ENCODE results near the gene RECQL5.

Gene RECQL5

DNA sequence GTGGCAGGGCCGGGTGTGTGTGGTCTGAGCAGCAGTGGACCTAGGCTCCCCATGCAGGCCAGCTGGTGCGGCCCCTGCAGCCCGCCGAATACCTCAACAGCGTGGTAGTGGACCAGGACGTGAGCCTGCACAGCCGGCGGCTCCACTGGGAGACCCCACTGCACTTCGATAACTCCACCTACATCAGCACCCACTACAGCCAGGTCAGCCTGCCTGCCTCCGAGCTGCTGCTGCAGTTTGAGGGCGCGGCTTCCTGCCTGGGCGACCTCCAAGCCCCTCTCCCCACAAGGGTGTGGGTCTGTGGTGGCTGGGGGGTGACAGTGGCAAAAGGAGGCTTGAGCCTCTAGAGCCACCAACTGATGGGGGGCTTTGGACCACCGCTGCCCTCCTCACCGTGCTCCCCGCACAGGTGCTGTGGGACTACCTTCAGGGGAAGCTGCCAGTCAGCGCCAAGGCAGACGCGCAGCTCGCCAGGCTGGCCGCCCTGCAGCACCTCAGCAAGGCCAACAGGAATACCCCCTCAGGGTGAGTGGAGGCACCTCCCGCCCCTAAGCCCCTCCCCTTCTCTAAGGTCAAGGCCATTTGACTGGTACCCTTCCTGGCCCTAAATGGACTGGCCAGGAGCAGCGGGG lies 42.1 kb downstream of the RECQL5 start:
- DNase-seq (ENCODE audit: low spot score): no peak
- TF ChIP-seq, protein P1, sequence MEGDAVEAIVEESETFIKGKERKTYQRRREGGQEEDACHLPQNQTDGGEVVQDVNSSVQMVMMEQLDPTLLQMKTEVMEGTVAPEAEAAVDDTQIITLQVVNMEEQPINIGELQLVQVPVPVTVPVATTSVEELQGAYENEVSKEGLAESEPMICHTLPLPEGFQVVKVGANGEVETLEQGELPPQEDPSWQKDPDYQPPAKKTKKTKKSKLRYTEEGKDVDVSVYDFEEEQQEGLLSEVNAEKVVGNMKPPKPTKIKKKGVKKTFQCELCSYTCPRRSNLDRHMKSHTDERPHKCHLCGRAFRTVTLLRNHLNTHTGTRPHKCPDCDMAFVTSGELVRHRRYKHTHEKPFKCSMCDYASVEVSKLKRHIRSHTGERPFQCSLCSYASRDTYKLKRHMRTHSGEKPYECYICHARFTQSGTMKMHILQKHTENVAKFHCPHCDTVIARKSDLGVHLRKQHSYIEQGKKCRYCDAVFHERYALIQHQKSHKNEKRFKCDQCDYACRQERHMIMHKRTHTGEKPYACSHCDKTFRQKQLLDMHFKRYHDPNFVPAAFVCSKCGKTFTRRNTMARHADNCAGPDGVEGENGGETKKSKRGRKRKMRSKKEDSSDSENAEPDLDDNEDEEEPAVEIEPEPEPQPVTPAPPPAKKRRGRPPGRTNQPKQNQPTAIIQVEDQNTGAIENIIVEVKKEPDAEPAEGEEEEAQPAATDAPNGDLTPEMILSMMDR (IDR thresholded peaks at IDR 0.05): no peak
- H3K4me3 ChIP-seq: no peak overlapping the region
- H3K27ac ChIP-seq: no peak overlapping the region

DNA sequence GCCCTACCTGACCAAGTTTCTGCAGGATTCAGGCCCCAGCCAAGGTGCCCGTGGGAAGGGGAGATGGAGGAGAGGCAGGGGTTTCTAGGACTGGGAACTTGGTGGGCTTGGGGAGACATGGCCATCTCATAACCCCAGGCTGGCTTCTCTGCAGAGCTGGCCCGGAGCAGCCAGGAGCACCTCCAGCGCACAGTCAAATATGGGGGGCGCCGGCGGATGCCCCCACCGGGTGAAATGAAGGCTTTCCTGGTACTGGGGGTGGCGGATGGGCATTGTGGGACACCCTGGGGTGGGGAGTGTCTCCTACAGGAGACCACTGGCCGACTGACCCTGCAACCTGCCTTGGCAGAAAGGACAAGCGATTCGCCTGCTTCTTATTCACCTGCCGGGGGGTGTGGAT lies 42.9 kb downstream of the RECQL5 start:
- no peak overlapping the region for H3K27ac ChIP-seq
- TF ChIP-seq, protein P1 (IDR thresholded peaks at IDR 0.05): no peak
- DNase-seq (ENCODE audit: low spot score): no peak
- no peak overlapping the region for H3K4me3 ChIP-seq

DNA sequence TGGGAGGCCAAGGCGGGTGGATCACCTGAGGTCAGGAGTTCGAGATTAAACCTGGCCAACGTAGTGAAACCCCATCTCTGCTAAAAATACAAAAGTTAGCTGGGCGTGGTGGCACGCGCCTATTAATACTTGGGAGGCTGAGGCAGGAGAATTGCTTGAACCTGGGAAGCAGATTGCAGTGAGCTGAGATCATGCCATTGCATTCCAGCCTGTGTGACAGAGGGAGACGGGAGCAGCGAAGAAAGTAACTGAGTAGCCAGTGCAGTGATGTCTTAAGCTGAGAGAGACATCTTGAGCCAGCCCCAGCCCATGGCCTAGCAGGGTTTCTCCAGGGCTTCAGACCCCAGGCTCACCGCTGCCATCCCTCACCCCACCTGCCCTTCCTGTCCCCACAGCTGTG lies 43.6 kb downstream of the RECQL5 start:
- H3K27ac ChIP-seq: no peak overlapping the region
- H3K4me3 ChIP-seq: no peak overlapping the region
- TF ChIP-seq, protein P1 (IDR thresholded peaks at IDR 0.05): no peak
- DNase-seq (ENCODE audit: low spot score): no peak

DNA sequence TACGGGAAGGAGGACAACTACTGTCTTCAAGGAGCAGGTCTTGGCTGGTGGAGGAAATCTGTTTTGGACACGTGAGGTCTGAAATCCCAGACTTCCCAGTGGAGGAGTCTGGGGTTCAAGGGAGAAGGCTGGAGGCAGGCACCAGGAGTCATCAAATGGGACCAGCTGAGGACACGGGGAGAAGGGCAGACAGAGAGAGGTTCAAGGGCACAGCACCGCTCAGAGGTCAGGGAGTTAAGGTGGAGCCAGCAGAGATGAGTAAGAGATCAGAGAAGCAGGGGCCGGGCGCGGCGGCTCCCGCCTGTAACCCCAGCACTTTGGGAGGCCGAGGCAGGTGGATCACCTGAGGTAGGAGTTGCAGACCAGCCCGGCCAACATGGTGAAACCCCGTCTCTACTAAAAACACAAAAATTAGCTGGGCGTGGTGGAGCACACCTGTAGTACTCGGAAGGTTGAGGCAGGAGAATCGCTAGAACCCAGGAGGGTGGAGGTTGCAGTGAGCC lies 44.1 kb downstream of the RECQL5 start:
- DNase-seq (ENCODE audit: low spot score): no peak
- TF ChIP-seq, protein P1 (IDR thresholded peaks at IDR 0.05): no peak
- no peak overlapping the region for H3K27ac ChIP-seq
- no peak overlapping the region for H3K4me3 ChIP-seq

DNA sequence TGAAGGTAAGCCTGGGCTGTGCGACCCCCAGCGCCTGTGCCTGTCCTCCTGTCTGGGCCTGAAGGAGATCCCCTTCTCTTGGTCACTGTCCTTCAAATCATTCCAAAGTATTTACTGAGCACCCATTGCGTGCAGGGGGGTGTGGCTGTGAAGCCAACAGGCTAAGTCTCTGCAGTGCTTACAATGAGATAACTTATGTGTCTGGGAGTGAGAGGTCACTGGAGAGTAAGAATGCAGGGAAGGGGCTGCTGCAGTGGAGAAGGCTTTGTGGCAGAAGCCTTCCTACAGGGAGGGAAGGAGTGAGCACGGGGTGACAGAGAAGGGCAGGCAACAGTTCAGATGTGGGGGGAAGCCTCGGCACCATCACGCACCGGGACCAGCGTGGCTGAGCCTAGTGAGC lies 44.9 kb downstream of the RECQL5 start:
- Histone ChIP-seq H3K4me3 (no peak overlapping the region), H3K27ac (no peak overlapping the region)
- TF ChIP-seq, protein P1 (IDR thresholded peaks at IDR 0.05): no peak

DNA sequence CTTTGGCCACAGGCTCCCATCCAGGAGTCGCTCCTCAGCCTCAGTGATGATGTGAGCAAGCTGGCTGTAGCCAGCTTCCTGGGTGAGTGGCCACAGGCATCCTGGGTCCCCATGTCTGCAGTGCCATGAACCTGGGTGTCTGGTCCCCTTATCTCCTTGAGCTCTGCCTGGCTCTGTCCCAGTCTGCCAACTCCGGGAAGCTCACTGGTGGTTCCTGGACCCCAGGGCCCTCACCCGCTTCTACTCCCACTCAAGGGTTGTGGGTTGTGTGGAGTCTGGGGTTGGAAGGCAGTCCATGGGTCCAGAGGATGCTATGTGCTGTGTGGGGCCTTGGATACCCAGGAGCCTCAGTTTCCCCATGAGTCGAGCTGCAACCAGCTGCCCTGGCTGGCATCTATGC lies 45.5 kb downstream of the RECQL5 start:
- TF ChIP-seq, protein P1 (IDR thresholded peaks at IDR 0.05): no peak
- Histone ChIP-seq H3K27ac (no peak overlapping the region), H3K4me3 (no peak overlapping the region)
- no peak for DNase-seq (ENCODE audit: low spot score)

More for the DNA sequence above, 44.9 kb downstream of the RECQL5 start:
- DNase-seq (ENCODE audit: low spot score): no peak
